HepG2 (cell line): Measurements from ENCODE around the gene ERCC6L2. TPM values are rescaled to one million over a fixed set of nuclear protein-coding genes. Genes with fewer than 3 reads are reported as not detected.
A peak's percentile ranks its signal among the peaks of the same experiment; 100 is the strongest.

ENCODE experiments used
- ATAC-seq: fragments of 200-7000 bp; cut with Tn5 transposase; 3 replicates; pipeline ENCODE4 v1.9.1; 2020; ENCODE audit warnings: mild to moderate bottlenecking, moderate library complexity
- BruUV-seq: library from RNA; stranded (reverse); fragments of 400-500 nt; replicated peaks from 2 replicates; lab custom pipeline; 2021; lab: Mats Ljungman, UMichigan
- CTCF ChIA-PET: fragments of 300-600 bp; formaldehyde crosslinking; extraction: SDS; loops from one replicate; lab custom pipeline; 2021; ENCODE audit warnings: low total read pairs, inconsistent platforms, low intra/inter-chr PET ratio; lab: Yijun Ruan, JAX
- POLR2A ChIA-PET: fragments of 350-600 bp; sonication (Branson Sonifier 250); formaldehyde crosslinking; loops from one replicate; lab custom pipeline; 2020; ENCODE audit warnings: antibody characterized with exemption, inconsistent platforms; lab: Yijun Ruan, JAX
- DNase-seq: peaks from one replicate; pipeline ENCODE4 v3.0.0-alpha.2; 2015; ENCODE audit warnings: low spot score
- FAIRE-seq: peaks from 3 replicates; lab custom pipeline; 2011; peaks lifted over from hg19 to GRCh38; lab: Jason Lieb, UNC
- H2AFZ ChIP-seq: one replicate; pipeline ENCODE4 v1.6.1; 2011; ENCODE audit warnings: low read length, inconsistent platforms
- H3K27ac ChIP-seq: fragments of 300-600 bp; 3 replicates; pipeline ENCODE4 v1.8.0; 2011; ENCODE audit warnings: mixed run types, mild to moderate bottlenecking, mixed read lengths, low read length, inconsistent platforms; ENCODE audit not compliant: insufficient read depth; ENCODE audit errors: extremely low read length
- H3K27me3 ChIP-seq, 2 experiments: fragments of 200-600 bp in 1 of 2; 2 replicates in 1 of 2; 3 replicates in 1 of 2; pipeline versions ENCODE4 v1.6.0 to v1.8.0; 2011; ENCODE audit warnings: low read length in 2 of 2, mild to moderate bottlenecking in 2 of 2, moderate library complexity in 2 of 2, inconsistent platforms in 1 of 2; ENCODE audit not compliant: insufficient read depth in 2 of 2, control insufficient read depth in 1 of 2
- H3K36me3 ChIP-seq, 2 experiments: fragments of 200-600 bp in 1 of 2; replicated peaks in 1 of 2; 2 replicates in 1 of 2; 3 replicates in 1 of 2; pipeline versions ENCODE4 v1.5.1 to v1.8.0; 2011; ENCODE audit warnings: low read length in 2 of 2, inconsistent platforms in 1 of 2; ENCODE audit not compliant: insufficient read depth in 2 of 2, control insufficient read depth in 1 of 2
- H3K4me1 ChIP-seq: 2 replicates; pipeline ENCODE4 v1.5.1; 2012; ENCODE audit warnings: low read length, inconsistent platforms; ENCODE audit not compliant: insufficient read depth
- H3K4me2 ChIP-seq: 2 replicates; pipeline ENCODE4 v1.6.0; 2011; ENCODE audit warnings: low read depth, low read length, inconsistent platforms
- H3K4me3 ChIP-seq, 3 experiments: fragments of 200-600 bp in 1 of 3; sonication (generic), shearing (Covaris generic) in 1 of 3; replicated peaks in 1 of 3; 2 replicates each; pipeline ENCODE4 v1.5.1; 2011 to 2016; ENCODE audit warnings: low read length in 3 of 3, inconsistent platforms in 2 of 3, low read depth in 2 of 3, mild to moderate bottlenecking in 2 of 3, control low read depth in 1 of 3, mixed read lengths in 1 of 3; ENCODE audit not compliant: insufficient read depth in 1 of 3
- H3K79me2 ChIP-seq: one replicate; pipeline ENCODE4 v1.6.1; 2011; ENCODE audit warnings: low read length, inconsistent platforms; ENCODE audit not compliant: insufficient read depth
- H3K9ac ChIP-seq: 2 replicates; pipeline ENCODE4 v1.6.0; 2011; ENCODE audit warnings: mild to moderate bottlenecking, low read depth, low read length, inconsistent platforms; ENCODE audit not compliant: insufficient read depth
- H3K9me3 ChIP-seq: 2 replicates; pipeline ENCODE4 v1.5.1; 2012; ENCODE audit warnings: mild to moderate bottlenecking, low read length
- H4K20me1 ChIP-seq: 2 replicates; pipeline ENCODE4 v1.6.0; 2011; ENCODE audit warnings: inconsistent platforms, mild to moderate bottlenecking, low read length, moderate library complexity; ENCODE audit not compliant: insufficient read depth
- JARID2 ChIP-seq: sonication (generic); formaldehyde crosslinking; IDR thresholded peaks from 2 replicates; pipeline ENCODE4 v1.8.1; 2023; ENCODE audit warnings: missing genetic modification reagents, inconsistent platforms; ENCODE audit not compliant: insufficient replicate concordance
- MAFF ChIP-seq: IDR thresholded peaks from 2 replicates; pipeline ENCODE4 v1.6.1; 2011; ENCODE audit warnings: low read depth, low read length, improper control_type of control experiment
- MAFK ChIP-seq, 2 experiments: IDR thresholded peaks in 1 of 2; conservative IDR thresholded peaks in 1 of 2; 2 replicates each; pipeline ENCODE4 v1.6.1; 2011; ENCODE audit warnings: improper control_type of control experiment in 2 of 2, low read length in 2 of 2
- PRDM15 ChIP-seq: sonication (generic); formaldehyde crosslinking; IDR thresholded peaks from 2 replicates; pipeline ENCODE4 v1.4.0; 2020; ENCODE audit warnings: missing genetic modification reagents
- TEAD3 ChIP-seq: optimal IDR thresholded peaks from 2 replicates; pipeline ENCODE3; 2016; ENCODE audit warnings: borderline replicate concordance
- TIGD3 ChIP-seq: sonication (generic); formaldehyde crosslinking; IDR thresholded peaks from 2 replicates; pipeline ENCODE4 v1.5.1; 2020; ENCODE audit warnings: mild to moderate bottlenecking, missing genetic modification reagents, borderline replicate concordance
- UBTF ChIP-seq: sonication (generic); formaldehyde crosslinking; IDR thresholded peaks from 2 replicates; pipeline ENCODE4 v1.4.0; 2020; ENCODE audit warnings: mild to moderate bottlenecking, missing genetic modification reagents
- ZXDC ChIP-seq: sonication (generic); formaldehyde crosslinking; IDR thresholded peaks from 2 replicates; pipeline ENCODE4 v1.5.0; 2020; ENCODE audit warnings: mild to moderate bottlenecking, missing genetic modification reagents
- WGBS: methylation state at CpG from one replicate; pipeline ENCODE4 v1.1.6; 2017; ENCODE audit warnings: low lambda C conversion rate; 5-methylcytosine and 5-hydroxymethylcytosine counted together
- in situ Hi-C: cut with HindIII; loops from 2 replicates; pipeline ENCODE4 v1.10.0; 2017; ENCODE audit warnings: low pct_unique_long_range_greater_than_20kb; ENCODE audit not compliant: extremely low pct_ligation_motif_present
- intact Hi-C: fragments of 100-400 bp; cut with micrococcal nuclease; formaldehyde crosslinking; loops from one replicate; pipeline ENCODE4 v1.10.0; 2022; ENCODE audit not compliant: unreplicated experiment
- polyA plus RNA-seq, 8 experiments: library from polyadenylated mRNA; depleted of rRNA in 3 of 8; stranded (reverse) in 7 of 8; unstranded in 1 of 8; fragments of >200 nt; fragmentation: Illumina TruSeq in 4 of 8; extraction: Trizol in 4 of 8; gene quantifications; 2 replicates each; pipeline versions ENCODE4 v1.2.1 to v1.2.3, GENCODE V29; 2011 to 2016; ENCODE audit warnings: low read depth in 4 of 8, missing spikeins in 1 of 8, mixed read lengths in 1 of 8; ENCODE audit not compliant: insufficient read depth in 1 of 8
- total RNA-seq, 5 experiments: library from RNA; depleted of rRNA; stranded (reverse); fragments of >200 nt; fragmentation: Illumina TruSeq; extraction: Trizol; gene quantifications; 2 replicates each; pipeline ENCODE4 v1.2.3, GENCODE V29; 2016; ENCODE audit warnings: low read depth in 1 of 5

The ERCC6L2 gene
- total and polyA plus RNA-seq, 2 of the 13 experiments (the other 11 are each of a cell fraction or from before 2014, with no cell fraction given): 13.4 to 45.9 TPM

GRCh38 chr9:95874303-95874988 lies 1.0 kb upstream of the ERCC6L2 start:
- Histone ChIP-seq H2AFZ (no peak overlapping the region), H3K79me2 (peaks cover 22% of the 10 kb centered on the region), H3K36me3 (no peaks in the 10 kb centered on the region; a peak in 1 of 5 replicates), H3K27me3 (no peaks in the 10 kb centered on the region; a peak in 1 of 5 replicates), H3K9ac (no peak overlapping the region), H4K20me1 (no peaks in the 10 kb centered on the region; the same call in 1 of the 2 replicates), H3K4me1 (peaks cover 18% of the 10 kb centered on the region), H3K4me2 (peak overlapping the region; percentile 89), H3K27ac (no peak overlapping the region), H3K9me3 (no peaks in the 10 kb centered on the region), H3K4me3 (no peak overlapping the region; a peak in 3 of 6 replicates)
- 39% methylated on average over 5 of the region's 10 CpGs for WGBS
- ATAC-seq: no peak
- intact Hi-C loops: loop anchor here (10.0 kb wide), 1 partner anchor 130 kb away; no protein-coding TSS in a partner anchor
- CTCF ChIA-PET: no interaction called here
- no peak for FAIRE-seq
- TF ChIP-seq MAFK (conservative IDR thresholded peaks at IDR 0.05 in 1 of 2, IDR thresholded peaks at IDR 0.05 in 1 of 2; ENCODE audit: low read length in 2 of 2) (peak in 1 of 2 experiments; percentile 22; a peak in 1 of 4 replicates), ZXDC (CRISPR knock-in tag) (0 out of 2 replicates have a peak, but pooled peaks have one; percentile 15), MAFF (0 out of 2 replicates have a peak, but pooled peaks have one; percentile 12), TIGD3 (CRISPR knock-in tag) (0 out of 2 replicates have a peak, but pooled peaks have one; percentile 16), PRDM15 (CRISPR knock-in tag) (no peak), JARID2 (CRISPR knock-in tag) (peak; percentile 6), TEAD3 (CRISPR knock-in tag) (peak; percentile 16), UBTF (CRISPR knock-in tag) (no peak)
- in situ Hi-C loops: no loop called here
- no TSS peak for BruUV-seq
- DNase-seq: peak; percentile 6
- POLR2A ChIA-PET: interaction anchor here (0.6 to 3.3 kb wide), 12 partner anchors 10 to 370 kb away, joined by 3 to 17 read pairs (median 4); no protein-coding TSS in a partner anchor
